GM18499 (cell line): ENCODE data around the gene QTRT2.

Source experiments
- ATAC-seq: cut with Tn5 transposase; IDR thresholded peaks from one replicate; pipeline ENCODE4 v1.9.1; 2021; ENCODE audit warnings: moderate number of reproducible peaks; ENCODE audit not compliant: insufficient read depth, unreplicated experiment

QTRT2 gene

GRCh38 chr3:114071786-114072185 lies 15.2 kb downstream of the QTRT2 start:
- ATAC-seq, result no peak

- no peak for ATAC-seq
Observed at GRCh38 chr3:114076711-114077110, 20.2 kb downstream of the QTRT2 start.

- no peak for ATAC-seq
Observed at GRCh38 chr3:114078126-114078525, 21.6 kb downstream of the QTRT2 start.

GRCh38 chr3:114079761-114080160 lies 23.2 kb downstream of the QTRT2 start:
- ATAC-seq, result no peak

- no peak for ATAC-seq
Observed at GRCh38 chr3:114080201-114080600, 23.7 kb downstream of the QTRT2 start.

- no peak for ATAC-seq
Observed at GRCh38 chr3:114081037-114081436, 24.5 kb downstream of the QTRT2 start.

- ATAC-seq, result no peak
Observed at GRCh38 chr3:114083112-114083511, 26.6 kb downstream of the QTRT2 start.

- ATAC-seq, result no peak
Observed at GRCh38 chr3:114086356-114086755, 29.8 kb downstream of the QTRT2 start.

GRCh38 chr3:114089675-114090074 lies 33.1 kb downstream of the QTRT2 start:
- no peak for ATAC-seq

- ATAC-seq, result no peak
Observed at GRCh38 chr3:114092151-114093015, 35.8 kb downstream of the QTRT2 start.

GRCh38 chr3:114093016-114093380 lies 36.5 kb downstream of the QTRT2 start:
- ATAC-seq, result no peak

GRCh38 chr3:114093596-114093995 lies 37.1 kb downstream of the QTRT2 start:
- no peak for ATAC-seq

GRCh38 chr3:114095796-114096195 lies 39.3 kb downstream of the QTRT2 start:
- ATAC-seq, result no peak

GRCh38 chr3:114101101-114101500 lies 44.6 kb downstream of the QTRT2 start:
- ATAC-seq, result no peak

- ATAC-seq, result no peak
Observed at GRCh38 chr3:114103181-114103580, 46.6 kb downstream of the QTRT2 start.

- no peak for ATAC-seq
Observed at GRCh38 chr3:114103858-114104257, 47.3 kb downstream of the QTRT2 start.

- ATAC-seq, result no peak
Observed at GRCh38 chr3:114104414-114104813, 47.9 kb downstream of the QTRT2 start.

GRCh38 chr3:114108137-114108536 lies 51.6 kb downstream of the QTRT2 start:
- ATAC-seq, result no peak

- no peak for ATAC-seq
Observed at GRCh38 chr3:114110439-114110838, 53.9 kb downstream of the QTRT2 start.

GRCh38 chr3:114111060-114111770 lies 54.7 kb downstream of the QTRT2 start:
- no peak for ATAC-seq

GRCh38 chr3:114112696-114113095 lies 56.2 kb downstream of the QTRT2 start:
- ATAC-seq, result no peak

- no peak for ATAC-seq
Observed at GRCh38 chr3:114114719-114115118, 58.2 kb downstream of the QTRT2 start.
